BLaER1 (cell line): ENCODE results near the gene TAOK1.

ENCODE experiments used
- H3K27ac ChIP-seq: shearing (Covaris generic); formaldehyde crosslinking; 2 replicates; pipeline ENCODE4 v1.8.1; 2022
- H3K27me3 ChIP-seq: shearing (Covaris generic); formaldehyde crosslinking; 2 replicates; pipeline ENCODE4 v1.8.1; 2022
- H3K36me3 ChIP-seq: shearing (Covaris generic); formaldehyde crosslinking; 2 replicates; pipeline ENCODE4 v1.8.1; 2022
- H3K4me1 ChIP-seq: shearing (Covaris generic); formaldehyde crosslinking; 2 replicates; pipeline ENCODE4 v1.8.1; 2022
- H3K4me2 ChIP-seq: shearing (Covaris generic); formaldehyde crosslinking; 2 replicates; pipeline ENCODE4 v1.8.1; 2022
- H3K4me3 ChIP-seq: shearing (Covaris generic); formaldehyde crosslinking; 2 replicates; pipeline ENCODE4 v1.8.1; 2022
- H3K9ac ChIP-seq: shearing (Covaris generic); formaldehyde crosslinking; 2 replicates; pipeline ENCODE4 v1.8.1; 2022
- H3K9me3 ChIP-seq: shearing (Covaris generic); formaldehyde crosslinking; 2 replicates; pipeline ENCODE4 v1.8.1; 2022
- H4K20me1 ChIP-seq: shearing (Covaris generic); formaldehyde crosslinking; 2 replicates; pipeline ENCODE4 v1.8.1; 2022
- Cebpa-rat ChIP-seq: shearing (Covaris generic); IDR thresholded peaks from 2 replicates; pipeline ENCODE4 v1.8.1; 2022

The TAOK1 gene

GRCh38 chr17:29396066-29396465 is 5.9 kb downstream of the TAOK1 start:
- peaks cover 50% of the 10 kb centered on the region for H3K36me3 ChIP-seq

GRCh38 chr17:29399634-29400033 is 9.5 kb downstream of the TAOK1 start:
- Histone ChIP-seq H3K4me3 (no peak overlapping the region), H3K4me1 (no peaks in the 10 kb centered on the region), H3K4me2 (no peak overlapping the region), H3K27me3 (no peaks in the 10 kb centered on the region), H4K20me1 (peaks cover 100% of the 10 kb centered on the region), H3K9ac (no peak overlapping the region), H3K9me3 (no peaks in the 10 kb centered on the region), H3K36me3 (peaks cover 78% of the 10 kb centered on the region), H3K27ac (no peak overlapping the region)
- no peak for TF ChIP-seq Cebpa-rat

More at GRCh38 chr17:29396066-29396465, 5.9 kb downstream of the TAOK1 start:
- no peaks in the 10 kb centered on the region for H3K27me3 ChIP-seq
- H3K27ac ChIP-seq: no peak overlapping the region
- no peaks in the 10 kb centered on the region for H3K9me3 ChIP-seq
- no peak overlapping the region for H3K4me3 ChIP-seq
- no peak overlapping the region for H3K4me2 ChIP-seq
- H3K9ac ChIP-seq: no peak overlapping the region
- no peak for TF ChIP-seq Cebpa-rat
- H4K20me1 ChIP-seq: peaks cover 97% of the 10 kb centered on the region
- peaks cover 21% of the 10 kb centered on the region for H3K4me1 ChIP-seq

- H3K4me1 ChIP-seq: no peaks in the 10 kb centered on the region
- no peak overlapping the region for H3K27ac ChIP-seq
- peaks cover 78% of the 10 kb centered on the region for H3K36me3 ChIP-seq
- H3K4me2 ChIP-seq: no peak overlapping the region
- no peak for TF ChIP-seq Cebpa-rat
- H3K27me3 ChIP-seq: no peaks in the 10 kb centered on the region
- H3K9me3 ChIP-seq: no peaks in the 10 kb centered on the region
- peaks cover 100% of the 10 kb centered on the region for H4K20me1 ChIP-seq
- no peak overlapping the region for H3K9ac ChIP-seq
- no peak overlapping the region for H3K4me3 ChIP-seq
These were observed 10.7 kb downstream of the TAOK1 start for GRCh38 chr17:29400818-29401217.

- H3K4me3 ChIP-seq: no peak overlapping the region
- peaks cover 82% of the 10 kb centered on the region for H3K36me3 ChIP-seq
- H4K20me1 ChIP-seq: peaks cover 100% of the 10 kb centered on the region
- H3K9ac ChIP-seq: no peak overlapping the region
- H3K4me1 ChIP-seq: no peaks in the 10 kb centered on the region
- no peak for TF ChIP-seq Cebpa-rat
- H3K9me3 ChIP-seq: no peaks in the 10 kb centered on the region
- no peaks in the 10 kb centered on the region for H3K27me3 ChIP-seq
- no peak overlapping the region for H3K27ac ChIP-seq
- H3K4me2 ChIP-seq: no peak overlapping the region
These were observed 11.1 kb downstream of the TAOK1 start for GRCh38 chr17:29401258-29401657.

GRCh38 chr17:29407856-29408255 is 17.7 kb downstream of the TAOK1 start:
- H4K20me1 ChIP-seq: peaks cover 99% of the 10 kb centered on the region
- no peak for TF ChIP-seq Cebpa-rat

GRCh38 chr17:29409963-29410362 is 19.8 kb downstream of the TAOK1 start:
- H3K4me1 ChIP-seq: peaks cover 21% of the 10 kb centered on the region
- H3K27me3 ChIP-seq: no peaks in the 10 kb centered on the region
- H3K9me3 ChIP-seq: no peaks in the 10 kb centered on the region
- H3K27ac ChIP-seq: no peak overlapping the region
- peaks cover 84% of the 10 kb centered on the region for H3K36me3 ChIP-seq
- TF ChIP-seq Cebpa-rat: no peak
- H3K4me2 ChIP-seq: no peak overlapping the region
- H4K20me1 ChIP-seq: peaks cover 99% of the 10 kb centered on the region
- no peak overlapping the region for H3K4me3 ChIP-seq
- H3K9ac ChIP-seq: no peak overlapping the region

More at GRCh38 chr17:29407856-29408255, 17.7 kb downstream of the TAOK1 start:
- no peaks in the 10 kb centered on the region for H3K27me3 ChIP-seq
- H3K4me1 ChIP-seq: peaks cover 17% of the 10 kb centered on the region
- H3K9me3 ChIP-seq: no peaks in the 10 kb centered on the region
- H3K9ac ChIP-seq: no peak overlapping the region
- H3K36me3 ChIP-seq: peaks cover 81% of the 10 kb centered on the region
- H3K4me3 ChIP-seq: no peak overlapping the region
- no peak overlapping the region for H3K4me2 ChIP-seq
- no peak overlapping the region for H3K27ac ChIP-seq

GRCh38 chr17:29412780-29413565 is 22.8 kb downstream of the TAOK1 start:
- no peak overlapping the region for H3K9ac ChIP-seq
- peaks cover 21% of the 10 kb centered on the region for H3K4me1 ChIP-seq
- H3K9me3 ChIP-seq: no peaks in the 10 kb centered on the region
- H3K27me3 ChIP-seq: no peaks in the 10 kb centered on the region
- peak overlapping the region; percentile 29; the same call in 1 of the 2 replicates for H3K4me2 ChIP-seq
- H3K27ac ChIP-seq: 0 out of 2 replicates have a peak overlapping the region, but pooled peaks have one; percentile 9
- peaks cover 99% of the 10 kb centered on the region for H4K20me1 ChIP-seq
- no peak for TF ChIP-seq Cebpa-rat
- H3K36me3 ChIP-seq: peaks cover 63% of the 10 kb centered on the region
- no peak overlapping the region for H3K4me3 ChIP-seq

GRCh38 chr17:29420128-29420527 is 30.0 kb downstream of the TAOK1 start:
- no peak overlapping the region for H3K4me2 ChIP-seq
- no peak overlapping the region for H3K9ac ChIP-seq
- no peaks in the 10 kb centered on the region for H3K4me1 ChIP-seq
- H3K36me3 ChIP-seq: peaks cover 61% of the 10 kb centered on the region
- peaks cover 16% of the 10 kb centered on the region; the same call in 1 of the 2 replicates for H3K9me3 ChIP-seq
- no peaks in the 10 kb centered on the region for H3K27me3 ChIP-seq
- H4K20me1 ChIP-seq: peaks cover 95% of the 10 kb centered on the region
- TF ChIP-seq Cebpa-rat: no peak
- H3K27ac ChIP-seq: no peak overlapping the region
- H3K4me3 ChIP-seq: no peak overlapping the region

- no peak overlapping the region for H3K4me2 ChIP-seq
- TF ChIP-seq Cebpa-rat: no peak
These were observed 40.1 kb downstream of the TAOK1 start for GRCh38 chr17:29430275-29430674.

GRCh38 chr17:29433541-29433940 is 43.4 kb downstream of the TAOK1 start:
- Histone ChIP-seq H3K9ac (no peak overlapping the region), H3K4me3 (no peak overlapping the region), H3K27ac (peak overlapping the region; percentile 40; the same call in 1 of the 2 replicates), H3K9me3 (peaks cover 14% of the 10 kb centered on the region), H3K4me2 (peak overlapping the region; percentile 58), H4K20me1 (peaks cover 98% of the 10 kb centered on the region), H3K27me3 (no peaks in the 10 kb centered on the region), H3K36me3 (peaks cover 39% of the 10 kb centered on the region), H3K4me1 (peaks cover 20% of the 10 kb centered on the region)
- TF ChIP-seq Cebpa-rat: no peak

More at GRCh38 chr17:29430275-29430674, 40.1 kb downstream of the TAOK1 start:
- Histone ChIP-seq H4K20me1 (peaks cover 97% of the 10 kb centered on the region), H3K9ac (no peak overlapping the region), H3K27ac (no peak overlapping the region), H3K27me3 (no peaks in the 10 kb centered on the region), H3K9me3 (peaks cover 16% of the 10 kb centered on the region), H3K4me1 (peaks cover 20% of the 10 kb centered on the region), H3K4me3 (no peak overlapping the region), H3K36me3 (peaks cover 46% of the 10 kb centered on the region)
